Keratinocyte (primary cell): ENCODE measurements around the gene CDC42EP5. TPM values are rescaled to one million over a fixed set of nuclear protein-coding genes. Genes with fewer than 3 reads are reported as not detected.

Experiments
- DNase-seq: peaks from one replicate; pipeline ENCODE4 v3.0.0-alpha.2; 2011; ENCODE audit warnings: low read depth, missing footprints, low spot score
- FAIRE-seq: peaks from 2 replicates; lab custom pipeline; 2011; peaks lifted over from hg19 to GRCh38; lab: Jason Lieb, UNC
- H2AFZ ChIP-seq: 2 replicates; pipeline ENCODE4 v1.6.0; 2012; ENCODE audit warnings: low read length, control low read depth, inconsistent platforms; ENCODE audit not compliant: control insufficient read depth
- H3K27ac ChIP-seq: 2 replicates; pipeline ENCODE4 v1.5.1; 2011; ENCODE audit warnings: low read length; ENCODE audit not compliant: control insufficient read depth, insufficient read depth
- H3K27me3 ChIP-seq: 3 replicates; pipeline ENCODE4 v1.6.0; 2011; ENCODE audit warnings: low read length; ENCODE audit not compliant: control insufficient read depth, insufficient read depth; ENCODE audit errors: extremely low read depth
- H3K36me3 ChIP-seq, 2 experiments: 2 replicates in 1 of 2; 3 replicates in 1 of 2; pipeline ENCODE4 v1.5.1; 2011; ENCODE audit warnings: low read length in 2 of 2, mild to moderate bottlenecking in 1 of 2; ENCODE audit not compliant: control insufficient read depth in 2 of 2, insufficient read depth in 2 of 2; ENCODE audit errors: extremely low read depth in 1 of 2
- H3K4me1 ChIP-seq: 3 replicates; pipeline ENCODE4 v1.5.1; 2011; ENCODE audit warnings: low read length; ENCODE audit not compliant: control insufficient read depth, insufficient read depth; ENCODE audit errors: extremely low read depth
- H3K4me2 ChIP-seq: 3 replicates; pipeline ENCODE4 v1.6.0; 2011; ENCODE audit warnings: low read depth, low read length; ENCODE audit not compliant: control insufficient read depth, insufficient read depth; ENCODE audit errors: extremely low read depth
- H3K4me3 ChIP-seq, 3 experiments: fragments of 200-600 bp in 1 of 3; sonication (generic) in 1 of 3; 2 replicates in 2 of 3; 3 replicates in 1 of 3; pipeline ENCODE4 v1.5.1; 2011 to 2016; ENCODE audit warnings: low read length in 3 of 3, mild to moderate bottlenecking in 3 of 3, control low read depth in 2 of 3, inconsistent platforms in 1 of 3, low read depth in 1 of 3, mixed read lengths in 1 of 3, mixed run types in 1 of 3, moderate library complexity in 1 of 3; ENCODE audit not compliant: control insufficient read depth in 2 of 3, insufficient read depth in 2 of 3; ENCODE audit errors: extremely low read depth in 1 of 3
- H3K79me2 ChIP-seq: 2 replicates; pipeline ENCODE4 v1.6.0; 2012; ENCODE audit warnings: low read length; ENCODE audit not compliant: control insufficient read depth, insufficient read depth
- H3K9ac ChIP-seq: 3 replicates; pipeline ENCODE4 v1.6.0; 2011; ENCODE audit warnings: low read length; ENCODE audit not compliant: control insufficient read depth, insufficient read depth; ENCODE audit errors: extremely low read depth
- H3K9me1 ChIP-seq: 3 replicates; pipeline ENCODE4 v1.6.0; 2011; ENCODE audit warnings: low read length; ENCODE audit not compliant: control insufficient read depth, insufficient read depth; ENCODE audit errors: extremely low read depth
- H3K9me3 ChIP-seq: 2 replicates; pipeline ENCODE4 v1.5.1; 2012; ENCODE audit warnings: low read depth, low read length; ENCODE audit not compliant: control insufficient read depth
- H4K20me1 ChIP-seq: 3 replicates; pipeline ENCODE4 v1.6.0; 2011; ENCODE audit warnings: low read length; ENCODE audit not compliant: control insufficient read depth, insufficient read depth; ENCODE audit errors: extremely low read depth
- CTCF ChIP-seq, 3 experiments: IDR thresholded peaks in 1 of 3; conservative IDR thresholded peaks in 1 of 3; optimal IDR thresholded peaks in 1 of 3; 2 replicates in 2 of 3; 3 replicates in 1 of 3; pipeline versions ENCODE3 to v1.5.1; 2011; ENCODE audit warnings: low read length in 3 of 3, mild to moderate bottlenecking in 3 of 3, moderate library complexity in 2 of 3, control low read depth in 1 of 3, inconsistent platforms in 1 of 3; ENCODE audit not compliant: insufficient read depth in 2 of 3; ENCODE audit errors: extremely low read depth in 1 of 3
- EZH2 ChIP-seq: IDR thresholded peaks from one replicate; pipeline ENCODE4 v1.6.1; 2012; ENCODE audit warnings: inconsistent platforms, mild to moderate bottlenecking, low read length, moderate library complexity
- dilution Hi-C: fragments of 300-500 bp; cut with MboI; formaldehyde crosslinking; loops from one replicate; pipeline ENCODE4 v1.7.0; 2020; ENCODE audit warnings: low sequenced_read_pairs; ENCODE audit not compliant: extremely low pct_ligation_motif_present
- polyA plus RNA-seq, 5 experiments: library from polyadenylated mRNA; depleted of rRNA in 3 of 5; stranded (reverse) in 3 of 5; stranded (forward) in 1 of 5; unstranded in 1 of 5; fragments of >200 nt; gene quantifications; 1 replicate in 1 of 5; 2 replicates in 3 of 5; 3 replicates in 1 of 5; pipeline versions ENCODE4 v1.2.1 to v1.2.3, GENCODE V29; 2011 to 2012; ENCODE audit warnings: missing spikeins in 2 of 5, low read depth in 1 of 5, low replicate concordance in 1 of 5

CDC42EP5 gene
- polyA plus RNA-seq, 1 donor (not counting 4 experiments of a cell fraction or from before 2014, with no cell fraction given) = 8.6 TPM

- DNase-seq = no peak
- Histone ChIP-seq H3K9me1 (no peaks in the 10 kb centered on the region), H3K27ac (no peak overlapping the region), H3K27me3 (peaks cover 45% of the 10 kb centered on the region), H2AFZ (no peak overlapping the region), H3K9me3 (no peaks in the 10 kb centered on the region), H3K79me2 (no peaks in the 10 kb centered on the region), H3K4me2 (no peak overlapping the region), H3K9ac (no peak overlapping the region), H3K4me1 (no peaks in the 10 kb centered on the region), H3K4me3 (no peak overlapping the region), H3K36me3 (no peaks in the 10 kb centered on the region), H4K20me1 (no peaks in the 10 kb centered on the region)
- dilution Hi-C loops = no loop called here
- TF ChIP-seq CTCF (optimal IDR thresholded peaks at IDR 0.05 in 1 of 3, IDR thresholded peaks at IDR 0.05 in 1 of 3, conservative IDR thresholded peaks at IDR 0.05 in 1 of 3; ENCODE audit: extremely low read depth in 1 of 3, insufficient read depth in 2 of 3, low read length in 3 of 3) (no peak), EZH2 (no peak)
- FAIRE-seq = no peak
These were observed 52.5 kb downstream of the CDC42EP5 start for GRCh38 chr19:54420383-54421168.

- H3K36me3 ChIP-seq = no peaks in the 10 kb centered on the region
- DNase-seq = no peak
- FAIRE-seq = no peak
- H3K79me2 ChIP-seq = no peaks in the 10 kb centered on the region
- dilution Hi-C loops = no loop called here
- H3K9me1 ChIP-seq = no peaks in the 10 kb centered on the region
- no peak overlapping the region for H3K4me2 ChIP-seq
- no peak for TF ChIP-seq EZH2
- TF ChIP-seq CTCF (optimal IDR thresholded peaks at IDR 0.05 in 1 of 3, IDR thresholded peaks at IDR 0.05 in 1 of 3, conservative IDR thresholded peaks at IDR 0.05 in 1 of 3; ENCODE audit: extremely low read depth in 1 of 3, insufficient read depth in 2 of 3, low read length in 3 of 3) = no peak
- no peaks in the 10 kb centered on the region for H4K20me1 ChIP-seq
- no peaks in the 10 kb centered on the region for H3K4me1 ChIP-seq
- H3K27ac ChIP-seq = no peak overlapping the region
- H3K9me3 ChIP-seq = no peaks in the 10 kb centered on the region
- peaks cover 49% of the 10 kb centered on the region for H3K27me3 ChIP-seq
- H3K4me3 ChIP-seq = no peak overlapping the region
- no peak overlapping the region for H2AFZ ChIP-seq
- no peak overlapping the region for H3K9ac ChIP-seq
These were observed 53.1 kb downstream of the CDC42EP5 start for GRCh38 chr19:54420068-54420382.
